ENCODE results near the gene PATL1.

GRCh38 chr11:59614277-59615119 lies 54.3 kb downstream of the PATL1 start:
- TF ChIP-seq CTCF (conservative IDR thresholded peaks at IDR 0.05 in 1 of 2, IDR thresholded peaks at IDR 0.05 in 1 of 2; ENCODE audit: low read depth in 1 of 2, low read length in 2 of 2) (no peak), EZH2 (IDR thresholded peaks at IDR 0.05; ENCODE audit: low read length, missing control alignments) (no peak)

Measured in fibroblast of lung (primary cell).